Natural killer cell treated with Interleukin-12 subunit alpha and Interleukin-12 subunit beta and Interleukin-15 and Interleukin-18, amount 100 ng/mL, for 72 hours (primary cell): ENCODE results near the gene LMF1. TPM values are rescaled to one million over a fixed set of nuclear protein-coding genes. Genes with fewer than 3 reads are reported as not detected.

Experiments used
- ATAC-seq, 2 donors: fragments of 150-1000 bp; cut with Tn5 transposase in 1 of 2; sonication (Bioruptor Pico), chemical (Tn5 transposase) in 1 of 2; 2 replicates each; pipeline ENCODE4 v1.10.0; 2021
- DNase-seq: peaks from one replicate; pipeline ENCODE4 v3.0.0; 2022; ENCODE audit warnings: low spot score
- H3K27ac Mint-ChIP-seq, 2 donors: 1 replicate in 1 of 2; 2 replicates in 1 of 2; pipeline ENCODE4 v1.8.0; 2022; ENCODE audit warnings: mixed read lengths in 2 of 2, mild to moderate bottlenecking in 1 of 2, moderate library complexity in 1 of 2
- H3K27me3 Mint-ChIP-seq, 2 donors: 1 replicate in 1 of 2; 2 replicates in 1 of 2; pipeline ENCODE4 v1.8.0; 2022; ENCODE audit warnings: mixed read lengths in 2 of 2
- H3K36me3 Mint-ChIP-seq: one replicate; pipeline ENCODE4 v1.8.0; 2022; ENCODE audit warnings: mixed read lengths
- H3K4me1 Mint-ChIP-seq, 2 donors: 1 replicate in 1 of 2; 2 replicates in 1 of 2; pipeline ENCODE4 v1.8.0; 2022; ENCODE audit warnings: low read depth in 2 of 2, mixed read lengths in 2 of 2, mild to moderate bottlenecking in 1 of 2
- H3K4me3 Mint-ChIP-seq: one replicate; pipeline ENCODE4 v1.8.0; 2022; ENCODE audit warnings: mixed read lengths
- H3K9me3 Mint-ChIP-seq: 2 replicates; pipeline ENCODE4 v1.8.0; 2022; ENCODE audit warnings: mixed read lengths
- total RNA-seq, 2 donors: library from RNA; stranded (reverse); gene quantifications; one replicate each; pipeline ENCODE4 v1.2.3, GENCODE V29; 2022

Gene LMF1
- total RNA-seq = 10 to 100 TPM; 17.1 to 21.0 TPM

DNA sequence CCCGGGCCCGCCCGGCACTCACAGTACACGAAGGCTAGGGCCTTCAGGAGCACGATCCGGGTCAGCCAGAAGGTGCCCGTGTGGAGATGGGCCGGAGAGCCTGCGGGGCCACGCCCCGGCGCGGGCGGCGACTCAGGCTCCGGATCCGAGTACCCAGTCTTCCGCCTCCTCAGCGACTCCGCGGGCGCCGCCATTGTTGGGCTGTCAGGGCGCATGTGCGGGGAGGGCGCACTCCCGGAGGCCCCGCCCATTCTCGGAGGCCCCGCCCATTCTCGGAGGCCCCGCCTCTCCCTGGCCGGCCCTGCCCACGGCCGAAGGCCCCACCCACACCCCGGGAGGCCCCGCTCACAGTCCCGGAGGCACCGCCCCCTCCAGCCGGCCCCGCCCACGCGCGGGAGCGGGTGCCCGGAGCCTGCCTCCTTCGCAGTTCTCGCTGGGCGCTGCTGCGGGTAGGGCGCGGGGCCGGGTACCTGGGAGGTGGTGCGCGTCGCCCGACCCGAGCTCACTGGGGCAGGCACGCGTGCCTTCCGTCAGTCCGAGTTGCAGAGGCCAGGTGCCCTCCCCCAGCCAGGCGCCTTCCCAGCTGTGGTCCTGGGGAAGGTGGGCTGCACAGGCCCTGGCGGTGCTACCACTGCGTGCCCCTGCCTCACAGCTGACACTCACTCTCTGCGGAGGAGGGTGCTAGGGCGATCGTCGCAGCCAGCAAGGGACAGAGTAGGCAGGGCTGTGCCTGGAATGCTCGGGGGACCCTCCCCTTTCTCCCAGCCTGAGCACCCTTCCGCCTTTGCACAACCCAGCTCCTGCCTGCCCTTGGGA, at the start of gene LMF1:
TSS of gene LMF1 (minus strand) at position 219 of the 816 bp plus-strand sequence. CDS start at position 215, 4 bp downstream.
- peak; percentile 97 for DNase-seq
- Mint-ChIP-seq H3K36me3 (no peaks in the 10 kb centered on the region), H3K4me3 (peak within 1 kb of the TSS; percentile 71), H3K4me1 (peaks cover 11 to 17% of the 10 kb centered on the region in 2 donors), H3K27me3 (no peaks in the 10 kb centered on the region), H3K27ac (peak within 1 kb of the TSS in 1 of 2 donors; percentile 61), H3K9me3 (no peaks in the 10 kb centered on the region)
- ATAC-seq = peak; percentile 95 to 98

DNA sequence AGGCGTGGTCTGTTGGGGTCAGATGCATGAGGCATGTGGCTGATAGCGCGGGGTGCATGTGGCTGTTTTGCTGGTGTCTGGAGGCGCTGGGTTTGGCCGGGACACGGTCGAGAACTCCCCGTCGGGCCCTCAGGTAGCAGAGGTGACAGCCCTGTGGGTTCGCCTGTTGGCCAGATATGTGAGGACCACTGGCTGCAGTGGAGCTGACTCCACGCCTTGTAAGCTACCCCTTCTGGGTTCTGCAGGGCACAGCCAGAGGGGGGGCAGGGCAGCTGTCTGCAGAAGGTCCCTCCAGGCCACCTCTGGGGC, 49.3 kb upstream of the LMF1 start:
- DNase-seq (no peak), ATAC-seq (no peak)
- no peak overlapping the region for H3K4me3 Mint-ChIP-seq
- no peaks in the 10 kb centered on the region for H3K9me3 Mint-ChIP-seq
- H3K27ac Mint-ChIP-seq = no peak overlapping the region
- no peaks in the 10 kb centered on the region for H3K36me3 Mint-ChIP-seq
- H3K4me1 Mint-ChIP-seq = no peaks in the 10 kb centered on the region
- peaks cover 0 to 2% of the 10 kb centered on the region in 2 donors for H3K27me3 Mint-ChIP-seq

DNA sequence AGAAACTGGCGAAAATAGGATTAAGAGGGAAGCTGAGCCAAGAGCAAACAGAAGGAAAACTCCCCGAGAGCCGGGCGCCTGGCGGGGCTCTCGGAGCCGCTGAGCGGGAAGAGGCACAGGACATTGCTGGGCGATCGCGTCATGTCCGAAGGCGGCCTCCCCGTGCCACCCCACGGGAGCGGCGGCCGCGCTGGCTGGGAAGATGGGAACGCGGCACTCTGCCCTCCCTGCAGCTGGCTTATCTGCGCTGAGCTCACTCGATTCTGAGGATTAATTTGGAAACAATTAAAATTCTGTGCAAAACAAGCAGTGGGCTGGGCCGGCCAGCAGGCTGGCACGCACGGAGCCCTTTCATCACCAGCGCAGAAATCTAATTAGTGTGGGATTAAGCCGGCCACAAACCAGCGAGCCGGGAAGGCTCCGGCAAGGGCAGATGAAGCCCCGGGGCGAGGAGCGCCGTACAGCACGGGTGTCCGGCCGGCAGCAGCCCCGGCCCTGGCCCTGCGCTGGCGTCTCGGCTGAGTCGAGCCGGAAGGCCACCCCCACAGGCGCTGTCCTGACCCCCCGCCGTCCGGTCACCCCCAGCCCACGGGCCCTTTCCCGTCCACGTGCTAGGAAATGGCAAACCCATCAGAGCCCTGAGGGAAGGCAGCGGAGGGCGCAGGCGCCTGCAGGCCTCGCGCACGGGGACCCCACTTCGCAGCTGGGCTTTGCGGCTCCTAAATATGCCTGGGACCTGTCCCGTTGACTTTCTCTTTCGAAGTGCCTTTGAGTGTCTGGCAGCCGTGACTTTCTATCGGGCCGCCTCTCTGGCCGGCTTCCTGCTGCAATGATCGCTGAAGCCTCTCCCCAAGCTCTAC, 48.7 kb upstream of the LMF1 start:
- peaks cover 0 to 2% of the 10 kb centered on the region in 2 donors for H3K27me3 Mint-ChIP-seq

DNA sequence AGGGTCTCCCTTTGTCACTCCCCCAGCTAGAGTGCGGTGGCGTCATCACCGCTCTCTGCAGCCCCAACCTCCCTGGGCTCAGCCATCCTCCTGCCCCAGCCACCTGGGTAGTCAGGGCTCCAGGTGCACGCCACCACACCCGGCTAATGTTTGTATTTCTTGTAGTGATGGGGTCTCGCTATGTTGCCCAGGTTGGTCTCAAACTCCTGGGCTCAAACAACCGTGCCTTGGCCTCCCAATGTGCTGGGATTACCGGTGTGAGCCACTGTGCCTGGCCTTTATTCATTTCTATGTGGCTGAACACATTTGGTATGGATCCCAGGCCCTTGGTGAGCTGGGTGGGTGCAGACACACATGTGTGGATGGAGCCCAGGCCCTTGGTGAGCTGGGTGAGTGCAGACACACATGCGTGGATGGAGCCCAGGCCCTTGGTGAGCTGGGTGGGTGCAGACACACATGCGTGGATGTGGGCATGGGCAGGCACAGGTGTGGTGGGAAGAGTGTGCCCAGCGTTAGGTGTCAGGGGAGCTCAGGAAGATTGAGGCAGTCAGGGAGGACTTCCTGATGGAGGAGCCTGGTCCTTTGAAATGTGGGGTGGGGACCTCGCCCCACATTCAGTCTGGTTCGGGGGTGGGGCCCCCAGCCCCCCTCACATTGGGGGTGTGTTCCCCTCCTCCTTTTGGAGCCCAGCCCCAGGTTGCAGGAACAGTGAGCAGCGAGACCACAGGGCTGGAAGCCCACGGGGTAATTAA, 47.8 kb upstream of the LMF1 start:
- H3K27ac Mint-ChIP-seq = no peak overlapping the region
- peaks cover 0 to 2% of the 10 kb centered on the region in 2 donors for H3K27me3 Mint-ChIP-seq
- H3K4me3 Mint-ChIP-seq = no peak overlapping the region
- no peak for ATAC-seq
- no peak for DNase-seq
- no peaks in the 10 kb centered on the region for H3K36me3 Mint-ChIP-seq
- no peaks in the 10 kb centered on the region for H3K4me1 Mint-ChIP-seq
- H3K9me3 Mint-ChIP-seq = no peaks in the 10 kb centered on the region

More for the DNA sequence above, 48.7 kb upstream of the LMF1 start:
- ATAC-seq (no peak), DNase-seq (no peak)
- H3K4me1 Mint-ChIP-seq = no peaks in the 10 kb centered on the region
- no peaks in the 10 kb centered on the region for H3K36me3 Mint-ChIP-seq
- no peaks in the 10 kb centered on the region for H3K9me3 Mint-ChIP-seq
- H3K4me3 Mint-ChIP-seq = no peak overlapping the region
- no peak overlapping the region for H3K27ac Mint-ChIP-seq

DNA sequence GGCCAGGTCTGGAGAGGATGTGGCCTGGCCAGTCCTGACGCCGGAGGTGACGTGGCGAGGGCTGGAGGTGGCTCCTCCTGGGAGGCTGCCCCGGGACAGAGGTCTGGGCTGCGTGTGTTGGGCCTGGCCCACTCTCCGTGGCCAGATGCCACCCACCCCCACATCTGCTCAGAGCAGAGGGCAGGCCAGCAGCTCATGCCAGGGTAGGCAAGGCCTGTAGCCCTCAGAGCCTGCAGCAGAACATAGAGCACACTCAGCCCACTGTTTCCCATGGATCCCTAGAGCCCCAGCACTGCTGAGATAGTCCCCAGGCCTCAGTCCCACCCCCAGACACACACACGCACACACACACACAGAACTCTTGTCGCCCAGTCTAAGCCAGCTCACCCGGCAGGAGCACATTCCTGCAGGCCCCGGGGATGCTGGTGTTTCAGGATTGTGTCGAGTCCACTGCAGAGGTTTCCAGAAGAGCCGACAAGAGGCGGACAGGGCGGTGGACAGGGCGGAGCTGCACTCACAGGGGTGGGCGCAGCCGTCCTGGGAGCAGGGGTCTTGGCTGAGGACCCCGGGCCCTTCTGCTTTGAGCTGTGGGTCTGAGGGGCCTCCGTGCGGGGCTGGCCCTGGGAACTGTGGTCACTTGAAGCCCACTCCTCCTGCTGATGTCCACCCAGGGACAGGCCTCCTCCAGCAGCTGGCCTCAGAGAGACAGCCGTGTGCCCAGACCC, 44.1 kb upstream of the LMF1 start:
- H3K36me3 Mint-ChIP-seq = no peaks in the 10 kb centered on the region
- no peaks in the 10 kb centered on the region for H3K9me3 Mint-ChIP-seq
- DNase-seq (no peak), ATAC-seq (no peak)
- no peaks in the 10 kb centered on the region for H3K4me1 Mint-ChIP-seq
- H3K27me3 Mint-ChIP-seq = peaks cover 0 to 2% of the 10 kb centered on the region in 2 donors
- no peak overlapping the region for H3K4me3 Mint-ChIP-seq
- H3K27ac Mint-ChIP-seq = no peak overlapping the region

DNA sequence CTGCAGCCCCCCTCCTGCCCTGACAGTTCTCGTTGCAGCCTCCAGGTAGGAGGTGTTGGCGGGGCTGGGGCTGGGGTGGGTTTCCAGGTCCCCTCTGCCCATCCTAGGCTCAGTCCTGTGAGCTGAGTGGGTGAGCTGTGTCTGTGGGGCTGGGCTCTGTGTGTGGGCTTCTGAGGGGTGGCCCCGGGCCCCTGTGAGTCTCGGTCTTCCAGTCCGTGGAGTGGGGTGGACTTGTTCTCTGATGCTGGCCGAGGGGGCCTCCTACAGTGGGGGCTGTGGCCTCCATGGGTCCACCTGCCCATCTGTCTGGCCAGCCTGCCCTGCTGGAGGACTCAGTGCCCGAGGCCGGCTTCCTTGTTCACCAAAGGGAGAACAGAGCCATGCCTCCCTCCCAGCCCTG, 43.4 kb upstream of the LMF1 start:
- ATAC-seq (peak in 1 of 2 donors; percentile 15), DNase-seq (no peak)
- Mint-ChIP-seq H3K36me3 (no peaks in the 10 kb centered on the region), H3K4me1 (no peaks in the 10 kb centered on the region), H3K9me3 (no peaks in the 10 kb centered on the region), H3K27ac (no peak overlapping the region), H3K27me3 (peaks cover 0 to 2% of the 10 kb centered on the region in 2 donors), H3K4me3 (no peak overlapping the region)

DNA sequence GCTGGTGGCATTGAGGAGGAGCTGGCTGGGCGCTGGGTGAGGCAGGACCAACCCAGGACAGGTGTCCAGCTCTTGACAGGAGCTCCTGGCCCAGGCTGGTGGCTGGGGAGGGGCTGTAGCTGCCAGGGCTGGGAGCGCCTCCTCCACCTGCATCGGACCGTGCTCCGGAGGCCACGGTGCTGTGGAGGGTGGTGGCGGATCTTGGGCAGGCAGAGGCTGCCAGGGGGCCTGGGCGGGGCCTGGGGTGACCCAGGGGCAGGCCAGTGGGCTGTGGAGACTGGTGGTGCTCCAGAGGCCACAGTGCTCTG, 42.8 kb upstream of the LMF1 start:
- peaks cover 0 to 3% of the 10 kb centered on the region in 2 donors for H3K27me3 Mint-ChIP-seq
- H3K4me1 Mint-ChIP-seq = no peaks in the 10 kb centered on the region
- no peak overlapping the region for H3K4me3 Mint-ChIP-seq
- no peaks in the 10 kb centered on the region for H3K9me3 Mint-ChIP-seq
- DNase-seq (no peak), ATAC-seq (no peak)
- H3K36me3 Mint-ChIP-seq = no peaks in the 10 kb centered on the region
- H3K27ac Mint-ChIP-seq = no peak overlapping the region

DNA sequence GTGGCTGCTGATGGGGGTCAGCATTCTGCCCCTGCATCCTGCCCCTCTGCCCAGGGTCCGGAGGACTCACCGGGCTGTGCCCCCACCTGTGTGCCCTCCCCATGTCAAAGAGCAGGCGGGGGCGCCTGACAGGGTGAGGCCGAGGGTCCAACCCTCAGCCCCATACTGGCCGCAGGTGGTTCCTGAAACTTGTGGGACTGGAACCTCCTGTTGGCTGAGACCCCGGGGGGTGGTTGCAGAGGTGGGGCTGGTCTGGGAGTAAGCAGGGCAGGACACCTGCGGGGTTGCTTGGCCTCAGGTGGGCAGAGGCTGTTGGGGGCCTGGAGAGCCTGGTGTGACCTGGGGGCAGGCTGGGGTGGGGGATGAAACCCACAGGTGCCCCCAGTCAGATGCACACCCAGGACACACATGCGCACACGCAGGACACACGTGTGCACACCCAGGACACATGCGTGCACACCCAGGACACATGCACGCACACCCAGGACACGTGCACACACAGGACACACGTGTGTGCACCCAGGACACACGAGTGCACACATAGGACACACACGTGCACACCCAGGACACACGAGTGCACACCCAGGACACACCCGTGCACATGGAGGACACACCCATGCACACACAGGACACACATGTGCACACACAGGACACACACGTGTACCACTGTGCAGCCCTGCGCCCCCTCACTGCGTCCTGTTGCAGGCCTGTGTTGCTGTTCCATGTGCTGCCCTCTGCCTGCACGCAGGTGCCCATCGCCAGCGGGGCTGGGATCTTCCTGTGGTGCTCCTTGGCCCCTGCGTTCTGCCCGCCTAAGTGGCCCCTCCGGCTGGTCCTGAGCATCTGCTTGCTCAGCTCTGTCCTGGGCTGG, 42.2 kb upstream of the LMF1 start:
- no peaks in the 10 kb centered on the region for H3K4me1 Mint-ChIP-seq
- H3K4me3 Mint-ChIP-seq = no peak overlapping the region
- DNase-seq (no peak), ATAC-seq (no peak)
- H3K36me3 Mint-ChIP-seq = no peaks in the 10 kb centered on the region
- no peaks in the 10 kb centered on the region for H3K9me3 Mint-ChIP-seq
- peaks cover 0 to 4% of the 10 kb centered on the region in 2 donors for H3K27me3 Mint-ChIP-seq
- H3K27ac Mint-ChIP-seq = no peak overlapping the region

DNA sequence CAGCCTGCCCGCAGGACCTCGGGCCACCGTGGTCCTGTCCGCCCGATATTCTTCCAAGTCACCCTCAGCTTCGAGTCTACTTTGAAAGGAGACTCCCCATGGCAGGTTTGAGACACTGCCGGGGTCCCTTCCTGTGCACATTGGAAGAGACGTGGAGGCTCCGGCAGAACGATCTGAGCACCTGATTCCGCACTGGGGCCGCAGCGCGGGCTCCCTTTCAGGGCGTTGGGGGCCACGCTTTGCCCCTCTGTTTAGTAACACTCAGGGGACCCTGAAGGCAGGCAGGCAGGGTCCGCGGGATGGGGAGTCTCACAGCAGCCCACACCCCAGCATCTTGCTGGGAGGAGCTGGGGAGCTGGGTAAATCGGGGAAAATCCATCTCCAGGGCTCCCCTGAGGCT, 41.4 kb upstream of the LMF1 start:
- Mint-ChIP-seq H3K27ac (no peak overlapping the region), H3K4me3 (no peak overlapping the region), H3K4me1 (no peaks in the 10 kb centered on the region), H3K9me3 (no peaks in the 10 kb centered on the region), H3K27me3 (peaks cover 0 to 4% of the 10 kb centered on the region in 2 donors), H3K36me3 (no peaks in the 10 kb centered on the region)
- no peak for DNase-seq
- no peak for ATAC-seq

DNA sequence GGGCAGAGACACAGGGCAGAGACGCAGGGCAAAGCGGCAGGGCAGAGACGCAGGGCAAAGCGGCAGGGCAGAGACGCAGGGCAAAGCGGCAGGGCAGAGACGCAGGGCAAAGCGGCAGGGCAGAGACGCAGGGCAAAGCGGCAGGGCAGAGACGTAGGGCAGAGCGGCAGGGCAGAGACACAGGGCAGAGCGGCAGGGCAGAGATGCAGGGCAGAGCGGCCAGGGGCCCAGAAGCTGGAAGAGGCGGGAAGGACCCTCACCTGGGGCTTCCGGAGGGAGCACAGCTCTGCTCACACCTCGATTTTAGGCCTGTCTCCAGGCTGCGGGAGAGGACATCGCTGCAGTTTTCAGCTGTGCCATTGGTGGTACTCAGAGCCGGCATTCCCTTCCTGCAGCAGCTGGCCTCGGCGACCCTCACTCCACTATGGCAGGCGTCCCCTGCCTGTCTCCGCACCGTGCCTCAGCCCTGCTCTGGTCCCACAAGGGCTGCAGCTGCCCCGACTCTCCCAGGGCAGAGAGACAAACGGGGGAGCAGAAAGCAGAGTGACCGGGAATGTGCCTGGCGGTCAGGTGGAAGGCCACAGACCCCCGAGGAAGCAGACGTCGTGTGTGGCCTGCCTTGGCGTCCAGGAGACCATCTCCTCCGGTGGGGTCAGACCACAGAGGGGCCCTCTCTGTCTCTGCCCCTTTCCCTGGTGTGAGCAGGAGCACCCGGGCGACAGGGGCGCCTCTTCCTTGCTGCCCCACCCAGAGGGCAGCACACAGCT, 40.7 kb upstream of the LMF1 start:
- H3K36me3 Mint-ChIP-seq = no peaks in the 10 kb centered on the region
- DNase-seq (no peak), ATAC-seq (no peak)
- H3K4me1 Mint-ChIP-seq = no peaks in the 10 kb centered on the region
- no peak overlapping the region for H3K4me3 Mint-ChIP-seq
- H3K27ac Mint-ChIP-seq = no peak overlapping the region
- H3K9me3 Mint-ChIP-seq = no peaks in the 10 kb centered on the region
- H3K27me3 Mint-ChIP-seq = peaks cover 0 to 4% of the 10 kb centered on the region in 2 donors

DNA sequence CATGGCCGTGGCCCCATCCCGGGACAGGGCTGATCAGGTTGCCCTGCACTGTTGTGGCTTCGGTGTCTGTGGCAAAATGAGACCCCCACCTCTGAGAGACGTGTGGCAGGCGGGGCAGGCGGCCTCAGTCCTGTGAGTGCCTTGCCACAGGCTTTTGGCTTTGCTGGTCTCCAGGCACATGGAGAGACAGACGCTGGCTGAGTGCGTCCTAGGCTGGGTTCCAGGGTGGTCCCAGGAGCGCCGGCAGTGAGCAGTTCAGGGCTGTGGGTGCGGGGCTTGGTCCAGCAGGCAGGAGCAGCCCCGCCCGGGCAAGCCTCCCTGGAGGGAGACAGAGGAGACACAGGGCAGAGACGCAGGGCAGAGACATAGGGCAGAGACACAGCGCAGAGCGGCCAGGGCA, 40.0 kb upstream of the LMF1 start:
- no peaks in the 10 kb centered on the region for H3K4me1 Mint-ChIP-seq
- ATAC-seq (no peak), DNase-seq (no peak)
- no peak overlapping the region for H3K4me3 Mint-ChIP-seq
- H3K36me3 Mint-ChIP-seq = no peaks in the 10 kb centered on the region
- H3K9me3 Mint-ChIP-seq = no peaks in the 10 kb centered on the region
- H3K27ac Mint-ChIP-seq = no peak overlapping the region
- H3K27me3 Mint-ChIP-seq = peaks cover 0 to 4% of the 10 kb centered on the region in 2 donors

DNA sequence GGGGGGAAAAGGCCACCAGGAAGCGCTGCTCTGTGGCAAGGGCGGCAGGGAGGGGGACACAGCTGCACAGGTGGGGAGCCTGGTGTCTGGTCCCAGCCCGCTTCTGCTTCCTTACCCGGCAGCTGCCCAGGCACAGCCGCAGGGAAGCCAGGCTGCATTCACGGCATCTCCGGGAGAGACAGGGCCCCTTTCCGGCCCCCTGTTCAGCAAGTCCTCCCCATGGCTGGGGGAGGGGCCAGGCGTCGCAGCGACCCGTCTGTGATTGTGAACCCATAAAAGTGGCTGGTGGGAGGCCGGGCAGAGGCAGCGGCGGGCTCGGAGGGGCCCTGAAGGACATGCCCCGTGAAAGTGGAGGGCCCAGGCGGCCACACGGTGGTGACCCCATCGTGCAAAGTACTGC, 39.5 kb upstream of the LMF1 start:
- ATAC-seq (no peak), DNase-seq (no peak)
- H3K36me3 Mint-ChIP-seq = no peaks in the 10 kb centered on the region
- peaks cover 0 to 4% of the 10 kb centered on the region in 2 donors for H3K27me3 Mint-ChIP-seq
- H3K9me3 Mint-ChIP-seq = no peaks in the 10 kb centered on the region
- H3K27ac Mint-ChIP-seq = no peak overlapping the region
- H3K4me3 Mint-ChIP-seq = no peak overlapping the region
- peaks cover 0 to 2% of the 10 kb centered on the region in 2 donors for H3K4me1 Mint-ChIP-seq
